Measurements from ENCODE around the gene ASPRV1.

Gene ASPRV1

GRCh38 chr2:69988086-69988635 lies 26.7 kb upstream of the ASPRV1 start:
- DNase-seq: no peak

DNA sequence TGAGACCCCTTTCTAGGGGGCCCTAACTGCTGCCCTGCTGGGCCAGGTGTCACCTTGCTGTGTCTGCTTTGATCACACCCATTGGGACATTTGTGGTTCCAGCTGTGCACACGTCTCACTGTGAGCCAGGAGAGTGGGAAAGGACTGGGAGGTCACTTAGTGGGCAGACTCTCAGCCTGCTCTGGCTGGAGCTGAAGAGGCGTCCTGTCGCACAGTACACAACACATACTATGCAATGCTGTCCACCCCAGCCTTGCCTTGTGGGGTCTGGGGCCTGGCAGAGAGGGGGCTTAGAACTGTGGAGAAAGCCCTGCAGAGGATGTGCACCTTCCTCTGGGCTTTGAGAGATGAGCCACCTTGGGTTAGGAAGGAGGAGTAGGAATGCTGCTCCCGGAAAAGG lies 25.3 kb upstream of the ASPRV1 start:
- DNase-seq: no peak

- no peak for DNase-seq
Measured at GRCh38 chr2:69985688-69986087, 24.3 kb upstream of the ASPRV1 start.

DNA sequence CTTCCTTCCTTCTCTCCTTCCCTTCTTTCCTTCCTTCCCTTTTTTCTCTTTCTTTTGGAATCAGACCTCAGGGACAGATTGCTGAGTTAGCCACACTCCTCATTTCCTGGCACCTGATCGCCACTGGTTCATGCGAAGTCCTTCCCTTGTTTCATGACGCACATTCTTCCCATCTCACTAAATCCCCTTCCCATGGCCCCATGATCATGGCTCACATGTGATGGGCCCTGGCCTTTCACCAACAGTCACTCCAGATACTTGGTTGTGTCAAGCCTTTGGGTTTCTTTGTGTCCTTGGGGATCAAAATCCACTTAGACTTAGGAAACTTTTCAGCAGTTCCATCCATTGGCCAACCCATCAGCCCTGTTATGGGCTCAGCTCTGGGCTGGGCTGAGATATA lies 23.8 kb upstream of the ASPRV1 start:
- no peak for DNase-seq

- DNase-seq: no peak
Measured at GRCh38 chr2:69983392-69983966, 22.0 kb upstream of the ASPRV1 start.

GRCh38 chr2:69979902-69980807 lies 18.7 kb upstream of the ASPRV1 start:
- DNase-seq: no peak

GRCh38 chr2:69977906-69978482 lies 16.6 kb upstream of the ASPRV1 start:
- no peak for DNase-seq

DNA sequence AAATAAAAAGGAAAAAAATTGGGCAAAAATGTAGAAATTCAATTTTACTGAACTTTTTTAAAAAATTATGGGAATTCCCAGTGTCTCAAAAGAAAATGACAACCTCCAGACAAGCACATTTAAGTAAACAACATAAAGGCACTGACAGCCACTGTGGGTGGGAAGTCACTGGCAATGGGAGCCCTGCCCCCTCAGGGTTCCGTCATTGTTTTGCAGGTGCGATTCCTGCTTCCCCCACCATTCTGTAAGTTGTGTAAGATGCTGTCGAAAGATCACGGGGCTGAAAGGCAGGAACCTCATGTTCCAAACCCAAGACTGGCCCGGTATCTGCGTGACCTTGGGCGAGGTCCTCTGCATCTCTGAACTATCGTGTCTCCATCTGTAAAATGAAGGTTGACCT lies 15.8 kb upstream of the ASPRV1 start:
- DNase-seq: no peak

DNA sequence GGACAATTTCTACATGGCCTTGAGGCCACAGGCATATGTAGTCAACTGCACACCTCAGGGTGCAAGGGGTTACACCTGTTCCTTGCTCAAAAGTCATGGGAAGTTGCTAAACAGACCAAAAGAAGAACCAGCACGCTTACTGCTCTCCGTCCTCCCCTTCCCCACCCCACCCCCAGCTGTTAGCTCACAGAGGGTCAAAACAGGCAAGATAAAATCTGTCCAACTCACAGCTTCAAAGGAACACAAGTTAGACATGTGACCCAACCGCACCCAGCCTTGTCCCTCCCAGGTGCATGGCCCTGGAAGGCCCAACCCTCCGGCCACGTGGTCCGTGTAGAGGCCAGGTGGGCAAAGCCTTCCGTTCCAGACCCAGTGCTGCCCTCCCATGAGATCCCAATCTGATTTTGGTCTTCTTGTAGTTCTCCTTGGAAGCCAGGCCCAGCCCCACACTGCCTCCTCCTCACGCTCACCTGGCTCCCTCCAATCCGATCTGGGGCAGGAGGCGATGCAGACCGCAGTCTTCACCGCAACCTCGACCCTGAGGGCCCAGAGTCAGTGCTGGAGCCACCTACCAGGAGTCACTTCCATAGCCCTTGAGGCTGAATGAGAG lies 14.5 kb upstream of the ASPRV1 start:
- DNase-seq: no peak

DNA sequence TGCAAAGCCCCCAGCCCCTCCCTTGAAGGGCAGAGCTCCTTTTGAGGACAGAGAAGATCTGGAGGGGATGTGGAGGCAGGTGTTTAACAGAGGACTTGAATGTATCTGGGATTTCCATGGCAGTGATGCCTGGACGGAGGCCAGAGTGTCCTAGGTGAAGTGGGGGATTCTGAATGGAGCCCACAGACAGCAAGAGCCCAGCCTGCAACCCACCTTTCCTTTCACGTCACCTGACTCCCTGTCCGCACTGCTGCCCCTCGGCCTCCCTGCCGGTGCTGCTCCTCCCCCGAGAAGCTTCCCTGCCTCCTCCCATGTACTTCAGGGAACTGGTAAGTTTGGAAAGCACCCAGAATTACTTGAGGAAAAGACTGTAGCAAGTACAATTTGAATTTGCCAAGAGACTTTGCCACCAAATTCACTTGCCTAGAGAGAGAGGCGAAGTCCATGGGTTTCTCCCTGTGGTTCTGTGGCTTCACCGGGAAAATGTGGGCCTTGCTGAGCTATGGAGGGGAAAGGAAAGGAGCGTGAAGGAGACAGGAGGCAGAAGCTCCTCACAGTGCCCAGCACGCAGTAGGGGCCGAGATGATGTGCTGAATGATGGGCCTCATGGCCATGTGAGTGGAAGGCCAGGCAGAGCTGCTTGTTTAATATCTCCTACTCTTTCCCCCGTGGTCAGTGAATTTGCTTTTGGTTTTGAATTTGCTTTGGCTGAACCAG lies 13.9 kb upstream of the ASPRV1 start:
- no peak for DNase-seq

GRCh38 chr2:69973335-69973735 lies 11.9 kb upstream of the ASPRV1 start:
- no peak for DNase-seq

GRCh38 chr2:69972822-69973221 lies 11.4 kb upstream of the ASPRV1 start:
- DNase-seq: no peak

- no peak for DNase-seq
Measured at GRCh38 chr2:69969991-69970390, 8.6 kb upstream of the ASPRV1 start.

- no peak for DNase-seq
Measured at GRCh38 chr2:69969126-69969983, 7.9 kb upstream of the ASPRV1 start.

GRCh38 chr2:69968609-69969008 lies 7.2 kb upstream of the ASPRV1 start:
- DNase-seq: no peak

DNA sequence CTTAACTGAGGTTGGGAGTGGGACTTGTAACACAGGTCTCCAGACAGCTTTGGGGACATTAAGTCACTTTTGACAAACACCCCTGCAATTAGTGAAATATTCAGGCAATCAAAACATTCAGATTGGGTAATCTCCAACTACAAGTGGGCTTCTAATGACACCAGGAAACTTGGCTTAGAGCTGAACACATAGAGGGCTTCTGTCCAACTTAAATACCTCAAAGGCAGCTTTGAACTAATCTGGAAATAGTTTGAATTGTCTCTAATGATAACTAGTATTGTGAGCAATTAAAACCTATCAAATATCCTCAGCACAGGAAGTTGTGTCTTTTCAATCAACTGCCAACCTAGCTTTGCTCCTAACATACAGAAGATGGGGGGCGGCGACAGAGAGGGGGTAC lies 5.1 kb upstream of the ASPRV1 start:
- DNase-seq: no peak

- no peak for DNase-seq
Measured at GRCh38 chr2:69965756-69966445, 4.5 kb upstream of the ASPRV1 start.

DNA sequence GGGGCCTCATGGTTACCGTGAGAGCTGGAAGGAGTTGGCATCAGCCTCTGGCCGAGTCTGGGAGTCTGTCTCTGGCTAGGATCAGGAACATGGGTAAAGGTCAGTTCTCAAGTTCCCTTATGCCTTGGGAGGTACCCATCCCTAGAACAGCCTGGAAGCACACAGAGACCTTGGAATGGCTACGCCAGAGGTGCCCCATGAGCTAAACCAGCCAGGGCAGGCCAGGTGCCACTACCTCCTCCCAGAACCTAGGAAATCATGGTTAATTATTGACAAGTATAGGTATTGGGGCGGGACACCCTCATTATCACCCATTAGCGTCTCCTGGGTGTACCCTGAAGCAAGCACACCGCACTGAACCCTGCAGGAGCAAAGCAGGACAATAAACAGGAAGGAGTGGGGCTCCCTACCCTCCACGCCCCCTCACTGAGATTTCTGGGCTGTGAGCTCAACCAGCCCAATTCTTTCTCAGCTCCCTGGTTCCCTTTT lies 3.0 kb upstream of the ASPRV1 start:
- DNase-seq: no peak

- DNase-seq: no peak
Measured at GRCh38 chr2:69962986-69963730, 1.7 kb upstream of the ASPRV1 start.

- no peak for DNase-seq
Measured at GRCh38 chr2:69960821-69961220, 610 bp downstream of the ASPRV1 start.
